HepG2 (cell line): ENCODE data around the gene CD300LB. TPM values are rescaled to one million over a fixed set of nuclear protein-coding genes. Genes with fewer than 3 reads are reported as not detected.

Source experiments
- ATAC-seq: fragments of 200-7000 bp; cut with Tn5 transposase; 3 replicates; pipeline ENCODE4 v1.9.1; 2020; ENCODE audit warnings: mild to moderate bottlenecking, moderate library complexity
- BruUV-seq: library from RNA; stranded (reverse); fragments of 400-500 nt; replicated peaks from 2 replicates; lab custom pipeline; 2021; lab: Mats Ljungman, UMichigan
- CTCF ChIA-PET: fragments of 300-600 bp; formaldehyde crosslinking; extraction: SDS; loops from one replicate; lab custom pipeline; 2021; ENCODE audit warnings: low total read pairs, inconsistent platforms, low intra/inter-chr PET ratio; lab: Yijun Ruan, JAX
- POLR2A ChIA-PET: fragments of 350-600 bp; sonication (Branson Sonifier 250); formaldehyde crosslinking; loops from one replicate; lab custom pipeline; 2020; ENCODE audit warnings: antibody characterized with exemption, inconsistent platforms; lab: Yijun Ruan, JAX
- DNase-seq: peaks from one replicate; pipeline ENCODE4 v3.0.0-alpha.2; 2015; ENCODE audit warnings: low spot score
- FAIRE-seq: peaks from 3 replicates; lab custom pipeline; 2011; peaks lifted over from hg19 to GRCh38; lab: Jason Lieb, UNC
- H2AFZ ChIP-seq: one replicate; pipeline ENCODE4 v1.6.1; 2011; ENCODE audit warnings: low read length, inconsistent platforms
- H3K27ac ChIP-seq: fragments of 300-600 bp; 3 replicates; pipeline ENCODE4 v1.8.0; 2011; ENCODE audit warnings: mixed run types, mild to moderate bottlenecking, mixed read lengths, low read length, inconsistent platforms; ENCODE audit not compliant: insufficient read depth; ENCODE audit errors: extremely low read length
- H3K27me3 ChIP-seq, 2 experiments: fragments of 200-600 bp in 1 of 2; 2 replicates in 1 of 2; 3 replicates in 1 of 2; pipeline versions ENCODE4 v1.6.0 to v1.8.0; 2011; ENCODE audit warnings: low read length in 2 of 2, mild to moderate bottlenecking in 2 of 2, moderate library complexity in 2 of 2, inconsistent platforms in 1 of 2; ENCODE audit not compliant: insufficient read depth in 2 of 2, control insufficient read depth in 1 of 2
- H3K36me3 ChIP-seq, 2 experiments: fragments of 200-600 bp in 1 of 2; replicated peaks in 1 of 2; 2 replicates in 1 of 2; 3 replicates in 1 of 2; pipeline versions ENCODE4 v1.5.1 to v1.8.0; 2011; ENCODE audit warnings: low read length in 2 of 2, inconsistent platforms in 1 of 2; ENCODE audit not compliant: insufficient read depth in 2 of 2, control insufficient read depth in 1 of 2
- H3K4me1 ChIP-seq: 2 replicates; pipeline ENCODE4 v1.5.1; 2012; ENCODE audit warnings: low read length, inconsistent platforms; ENCODE audit not compliant: insufficient read depth
- H3K4me2 ChIP-seq: 2 replicates; pipeline ENCODE4 v1.6.0; 2011; ENCODE audit warnings: low read depth, low read length, inconsistent platforms
- H3K4me3 ChIP-seq, 3 experiments: fragments of 200-600 bp in 1 of 3; sonication (generic), shearing (Covaris generic) in 1 of 3; replicated peaks in 1 of 3; 2 replicates each; pipeline ENCODE4 v1.5.1; 2011 to 2016; ENCODE audit warnings: low read length in 3 of 3, inconsistent platforms in 2 of 3, low read depth in 2 of 3, mild to moderate bottlenecking in 2 of 3, control low read depth in 1 of 3, mixed read lengths in 1 of 3; ENCODE audit not compliant: insufficient read depth in 1 of 3
- H3K79me2 ChIP-seq: one replicate; pipeline ENCODE4 v1.6.1; 2011; ENCODE audit warnings: low read length, inconsistent platforms; ENCODE audit not compliant: insufficient read depth
- H3K9ac ChIP-seq: 2 replicates; pipeline ENCODE4 v1.6.0; 2011; ENCODE audit warnings: mild to moderate bottlenecking, low read depth, low read length, inconsistent platforms; ENCODE audit not compliant: insufficient read depth
- H3K9me3 ChIP-seq: 2 replicates; pipeline ENCODE4 v1.5.1; 2012; ENCODE audit warnings: mild to moderate bottlenecking, low read length
- H4K20me1 ChIP-seq: 2 replicates; pipeline ENCODE4 v1.6.0; 2011; ENCODE audit warnings: inconsistent platforms, mild to moderate bottlenecking, low read length, moderate library complexity; ENCODE audit not compliant: insufficient read depth
- AFF4 ChIP-seq: sonication (generic); formaldehyde crosslinking; IDR thresholded peaks from 2 replicates; pipeline ENCODE4 v1.4.0; 2020; ENCODE audit warnings: missing genetic modification reagents
- CSRNP2 ChIP-seq: sonication (generic); formaldehyde crosslinking; conservative IDR thresholded peaks from 2 replicates; pipeline ENCODE4 v1.8.0; 2022; ENCODE audit warnings: low read depth, missing genetic modification reagents
- FOXA3 ChIP-seq: IDR thresholded peaks from 2 replicates; pipeline ENCODE4 v1.6.1; 2016; ENCODE audit warnings: missing genetic modification reagents, missing compliant biosample characterization
- MLX ChIP-seq: IDR thresholded peaks from 2 replicates; pipeline ENCODE4 v1.6.1; 2016
- MTF1 ChIP-seq: sonication (generic); formaldehyde crosslinking; IDR thresholded peaks from 2 replicates; pipeline ENCODE4 v1.5.0; 2020; ENCODE audit warnings: missing genetic modification reagents
- POGK ChIP-seq: sonication (generic); formaldehyde crosslinking; conservative IDR thresholded peaks from 2 replicates; pipeline ENCODE4 v1.8.0; 2022; ENCODE audit warnings: mild to moderate bottlenecking, moderate library complexity, missing genetic modification reagents
- RFXAP ChIP-seq: sonication (generic); formaldehyde crosslinking; IDR thresholded peaks from 2 replicates; pipeline ENCODE4 v1.4.0; 2020; ENCODE audit warnings: missing genetic modification reagents, borderline replicate concordance
- TARDBP ChIP-seq: sonication (generic); formaldehyde crosslinking; IDR thresholded peaks from 2 replicates; pipeline ENCODE4 v1.8.0; 2022; ENCODE audit warnings: mild to moderate bottlenecking, missing genetic modification reagents
- ZBTB21 ChIP-seq: sonication (generic); formaldehyde crosslinking; IDR thresholded peaks from 2 replicates; pipeline ENCODE4 v1.4.0; 2020; ENCODE audit warnings: missing genetic modification reagents
- ZBTB46 ChIP-seq: sonication (generic); formaldehyde crosslinking; IDR thresholded peaks from 2 replicates; pipeline ENCODE4 v1.4.0; 2020; ENCODE audit warnings: mild to moderate bottlenecking, missing genetic modification reagents, borderline replicate concordance
- ZFP90 ChIP-seq: sonication (generic); formaldehyde crosslinking; IDR thresholded peaks from 2 replicates; pipeline ENCODE4 v1.8.0; 2022; ENCODE audit warnings: missing genetic modification reagents, mild to moderate bottlenecking, inconsistent platforms, borderline replicate concordance
- ZNF230 ChIP-seq: sonication (generic); formaldehyde crosslinking; IDR thresholded peaks from 2 replicates; pipeline ENCODE4 v1.4.0; 2020; ENCODE audit warnings: mild to moderate bottlenecking, missing genetic modification reagents
- ZNF432 ChIP-seq: sonication (generic); formaldehyde crosslinking; IDR thresholded peaks from 2 replicates; pipeline ENCODE4 v1.5.0; 2020; ENCODE audit warnings: missing genetic modification reagents, mild to moderate bottlenecking, borderline replicate concordance
- ZNF547 ChIP-seq: sonication (generic); formaldehyde crosslinking; IDR thresholded peaks from 2 replicates; pipeline ENCODE4 v1.5.1; 2020; ENCODE audit warnings: mild to moderate bottlenecking, missing genetic modification reagents
- ZNF775 ChIP-seq: sonication (generic); formaldehyde crosslinking; IDR thresholded peaks from 2 replicates; pipeline ENCODE4 v1.4.0; 2020; ENCODE audit warnings: missing genetic modification reagents, mild to moderate bottlenecking, moderate library complexity, borderline replicate concordance
- WGBS: methylation state at CpG from one replicate; pipeline ENCODE4 v1.1.6; 2017; ENCODE audit warnings: low lambda C conversion rate; 5-methylcytosine and 5-hydroxymethylcytosine counted together
- in situ Hi-C: cut with HindIII; loops from 2 replicates; pipeline ENCODE4 v1.10.0; 2017; ENCODE audit warnings: low pct_unique_long_range_greater_than_20kb; ENCODE audit not compliant: extremely low pct_ligation_motif_present
- intact Hi-C: fragments of 100-400 bp; cut with micrococcal nuclease; formaldehyde crosslinking; loops from one replicate; pipeline ENCODE4 v1.10.0; 2022; ENCODE audit not compliant: unreplicated experiment
- polyA plus RNA-seq, 8 experiments: library from polyadenylated mRNA; depleted of rRNA in 3 of 8; stranded (reverse) in 7 of 8; unstranded in 1 of 8; fragments of >200 nt; fragmentation: Illumina TruSeq in 4 of 8; extraction: Trizol in 4 of 8; gene quantifications; 2 replicates each; pipeline versions ENCODE4 v1.2.1 to v1.2.3, GENCODE V29; 2011 to 2016; ENCODE audit warnings: low read depth in 4 of 8, missing spikeins in 1 of 8, mixed read lengths in 1 of 8; ENCODE audit not compliant: insufficient read depth in 1 of 8
- total RNA-seq, 5 experiments: library from RNA; depleted of rRNA; stranded (reverse); fragments of >200 nt; fragmentation: Illumina TruSeq; extraction: Trizol; gene quantifications; 2 replicates each; pipeline ENCODE4 v1.2.3, GENCODE V29; 2016; ENCODE audit warnings: low read depth in 1 of 5

The CD300LB gene
- total and polyA plus RNA-seq, 2 of the 13 experiments (the other 11 are each of a cell fraction or from before 2014, with no cell fraction given): not detected

GRCh38 chr17:74532115-74532514 is 840 bp upstream of the CD300LB start (continued):
- TF ChIP-seq ZNF230 (no peak), RFXAP (CRISPR knock-in tag) (no peak), ZNF547 (no peak), ZNF432 (CRISPR knock-in tag) (no peak), MTF1 (CRISPR knock-in tag) (no peak), ZNF775 (CRISPR knock-in tag) (no peak), ZBTB21 (no peak), TARDBP (CRISPR knock-in tag) (no peak), POGK (CRISPR knock-in tag) (no peak), ZBTB46 (CRISPR knock-in tag) (no peak)

- POLR2A ChIA-PET: no interaction called here
- intact Hi-C loops (loop anchor here (5.0 kb wide), 2 partner anchors 73 to 163 kb away; partner anchors contain the start of gene GPR142), in situ Hi-C loops (no loop called here)
- no peaks in the 10 kb centered on the region for H3K9me3 ChIP-seq
- H3K4me3 ChIP-seq: no peak overlapping the region
- DNase-seq: no peak
- no peak overlapping the region for H3K27ac ChIP-seq
- H3K9ac ChIP-seq: no peak overlapping the region
- no peak for FAIRE-seq
- no peaks in the 10 kb centered on the region for H4K20me1 ChIP-seq
- CTCF ChIA-PET: no interaction called here
- H3K4me1 ChIP-seq: no peaks in the 10 kb centered on the region
- no peaks in the 10 kb centered on the region for H3K36me3 ChIP-seq
- no peak overlapping the region for H3K4me2 ChIP-seq
- 5% methylated on average over 5 of the region's 5 CpGs for WGBS
- H3K79me2 ChIP-seq: no peaks in the 10 kb centered on the region
- no peak overlapping the region for H2AFZ ChIP-seq
- BruUV-seq: no TSS peak
- H3K27me3 ChIP-seq: peaks cover 5 to 63% of the 10 kb centered on the region in 2 experiments; a peak in 4 of 5 replicates
- ATAC-seq: no peak
- no peak for TF ChIP-seq ZFP90 (CRISPR knock-in tag)
- TF ChIP-seq AFF4 (CRISPR knock-in tag): no peak
- TF ChIP-seq MLX (CRISPR knock-in tag): no peak
- no peak for TF ChIP-seq CSRNP2
- no peak for TF ChIP-seq FOXA3 (CRISPR knock-in tag)
These were observed 484 bp downstream of the CD300LB start for GRCh38 chr17:74530831-74531150.
